Urinary bladder (tissue), 4 donors: ENCODE measurements around the gene ENGASE. TPM values are rescaled to one million over a fixed set of nuclear protein-coding genes. Genes with fewer than 3 reads are reported as not detected.

Experiments used
- DNase-seq: peaks from one replicate; pipeline ENCODE4 v3.0.0-alpha.2; 2015; ENCODE audit errors: extremely low spot score
- H3K27ac ChIP-seq: one replicate; pipeline ENCODE4 v1.5.1; 2013; ENCODE audit warnings: low read depth, mild to moderate bottlenecking, moderate library complexity
- H3K36me3 ChIP-seq: one replicate; pipeline ENCODE4 v1.6.1; 2013; ENCODE audit warnings: mild to moderate bottlenecking, moderate library complexity; ENCODE audit not compliant: insufficient read depth
- H3K4me1 ChIP-seq: one replicate; pipeline ENCODE4 v1.6.1; 2013; ENCODE audit warnings: mild to moderate bottlenecking, moderate library complexity; ENCODE audit not compliant: insufficient read depth
- H3K4me3 ChIP-seq: one replicate; pipeline ENCODE4 v1.5.1; 2013; ENCODE audit warnings: low read depth, low read length
- WGBS: extraction: QIAGEN DNeasy Blood & Tissue Kit; methylation state at CpG from one replicate; pipeline ENCODE4 v1.1.7; 2013; 5-methylcytosine and 5-hydroxymethylcytosine counted together
- polyA plus RNA-seq: library from polyadenylated mRNA; stranded (reverse); fragments of 200-250 nt; gene quantifications from one replicate; pipeline ENCODE4 v1.2.3, GENCODE V29; 2013
- total RNA-seq: library from RNA; depleted of rRNA; stranded (reverse); fragments of >200 nt; gene quantifications from one replicate; pipeline ENCODE4 v1.2.3, GENCODE V29; 2014
- donor health status: healthy with polysubstance abuse.
- donor health status: healthy.

The ENGASE gene
- total and polyA plus RNA-seq, 2 donors: 17.2 to 27.4 TPM

- WGBS: 93% methylated on average over 21 of the region's 21 CpGs
- no peak overlapping the region for H3K4me3 ChIP-seq
- H3K4me1 ChIP-seq: no peaks in the 10 kb centered on the region
- H3K27ac ChIP-seq: no peak overlapping the region
- no peaks in the 10 kb centered on the region for H3K36me3 ChIP-seq
- DNase-seq: no peak
Observed at GRCh38 chr17:79124513-79125209, 50.0 kb downstream of the ENGASE start.

- no peak overlapping the region for H3K27ac ChIP-seq
- H3K36me3 ChIP-seq: no peaks in the 10 kb centered on the region
- no peaks in the 10 kb centered on the region for H3K4me1 ChIP-seq
- no peak overlapping the region for H3K4me3 ChIP-seq
- 35% methylated on average over 22 of the region's 22 CpGs for WGBS
- DNase-seq: no peak
Observed at GRCh38 chr17:79125503-79125902, 50.9 kb downstream of the ENGASE start.

- Histone ChIP-seq H3K27ac (no peak overlapping the region), H3K4me1 (no peaks in the 10 kb centered on the region), H3K36me3 (no peaks in the 10 kb centered on the region), H3K4me3 (no peak overlapping the region)
- DNase-seq: no peak
- 43% methylated on average over 12 of the region's 12 CpGs for WGBS
Observed at GRCh38 chr17:79126139-79126538, 51.5 kb downstream of the ENGASE start.

GRCh38 chr17:79127534-79128135, 53.0 kb downstream of the ENGASE start:
- Histone ChIP-seq H3K27ac (no peak overlapping the region), H3K4me1 (no peaks in the 10 kb centered on the region), H3K36me3 (no peaks in the 10 kb centered on the region), H3K4me3 (no peak overlapping the region)
- no peak for DNase-seq
- 76% methylated on average over 23 of the region's 23 CpGs for WGBS

- WGBS: 77% methylated on average over 4 of the region's 4 CpGs
- DNase-seq: no peak
Observed at GRCh38 chr17:79129523-79129922, 54.9 kb downstream of the ENGASE start.

GRCh38 chr17:79130536-79131273, 56.1 kb downstream of the ENGASE start:
- Histone ChIP-seq H3K27ac (no peak overlapping the region), H3K4me3 (no peak overlapping the region), H3K4me1 (no peaks in the 10 kb centered on the region), H3K36me3 (no peaks in the 10 kb centered on the region)
- no peak for DNase-seq
- 86% methylated on average over 34 of the region's 34 CpGs for WGBS

More at GRCh38 chr17:79129523-79129922, 54.9 kb downstream of the ENGASE start:
- Histone ChIP-seq H3K4me3 (no peak overlapping the region), H3K4me1 (no peaks in the 10 kb centered on the region), H3K27ac (no peak overlapping the region), H3K36me3 (no peaks in the 10 kb centered on the region)

GRCh38 chr17:79131274-79131635, 56.6 kb downstream of the ENGASE start:
- no peaks in the 10 kb centered on the region for H3K36me3 ChIP-seq
- no peak overlapping the region for H3K27ac ChIP-seq
- no peaks in the 10 kb centered on the region for H3K4me1 ChIP-seq
- WGBS: 85% methylated on average over 21 of the region's 21 CpGs
- no peak for DNase-seq
- no peak overlapping the region for H3K4me3 ChIP-seq

GRCh38 chr17:79131701-79132100, 57.1 kb downstream of the ENGASE start:
- no peak for DNase-seq
- Histone ChIP-seq H3K27ac (no peak overlapping the region), H3K36me3 (no peaks in the 10 kb centered on the region), H3K4me3 (no peak overlapping the region), H3K4me1 (no peaks in the 10 kb centered on the region)
- WGBS: 80% methylated on average over 8 of the region's 8 CpGs

GRCh38 chr17:79132271-79133064, 57.8 kb downstream of the ENGASE start:
- H3K4me3 ChIP-seq: no peak overlapping the region
- WGBS: 81% methylated on average over 36 of the region's 36 CpGs
- DNase-seq: no peak
- no peak overlapping the region for H3K27ac ChIP-seq
- no peaks in the 10 kb centered on the region for H3K4me1 ChIP-seq
- H3K36me3 ChIP-seq: no peaks in the 10 kb centered on the region

- no peak overlapping the region for H3K4me3 ChIP-seq
- 100% methylated on average over 1 of the region's 1 CpG for WGBS
- DNase-seq: no peak
- H3K27ac ChIP-seq: no peak overlapping the region
- no peaks in the 10 kb centered on the region for H3K36me3 ChIP-seq
- H3K4me1 ChIP-seq: no peaks in the 10 kb centered on the region
Observed at GRCh38 chr17:79133214-79133613, 58.6 kb downstream of the ENGASE start.

GRCh38 chr17:79133985-79134384, 59.4 kb downstream of the ENGASE start:
- Histone ChIP-seq H3K4me3 (no peak overlapping the region), H3K4me1 (no peaks in the 10 kb centered on the region), H3K27ac (no peak overlapping the region), H3K36me3 (no peaks in the 10 kb centered on the region)
- WGBS: 75% methylated on average over 7 of the region's 7 CpGs
- no peak for DNase-seq

- 93% methylated on average over 9 of the region's 9 CpGs for WGBS
- DNase-seq: no peak
- no peaks in the 10 kb centered on the region for H3K36me3 ChIP-seq
Observed at GRCh38 chr17:79135011-79135410, 60.4 kb downstream of the ENGASE start.

GRCh38 chr17:79135628-79136405, 61.2 kb downstream of the ENGASE start:
- no peak overlapping the region for H3K4me3 ChIP-seq
- no peaks in the 10 kb centered on the region for H3K4me1 ChIP-seq
- DNase-seq: no peak
- no peaks in the 10 kb centered on the region for H3K36me3 ChIP-seq
- 59% methylated on average over 24 of the region's 24 CpGs for WGBS
- H3K27ac ChIP-seq: no peak overlapping the region

More at GRCh38 chr17:79135011-79135410, 60.4 kb downstream of the ENGASE start:
- no peak overlapping the region for H3K4me3 ChIP-seq
- H3K4me1 ChIP-seq: no peaks in the 10 kb centered on the region
- H3K27ac ChIP-seq: no peak overlapping the region
